HG02642 (cell line): ENCODE data around the gene CDR2.
"Not testable (repeated sequence)": the region's sequence is repeated elsewhere in the genome, so short reads cannot be mapped to it uniquely, and the experiment has no call there.

Source experiments
- ATAC-seq: cut with Tn5 transposase; IDR thresholded peaks from one replicate; pipeline ENCODE4 v1.9.1; 2021; ENCODE audit warnings: mild to moderate bottlenecking; ENCODE audit not compliant: unreplicated experiment, poor library complexity

CDR2 gene

DNA sequence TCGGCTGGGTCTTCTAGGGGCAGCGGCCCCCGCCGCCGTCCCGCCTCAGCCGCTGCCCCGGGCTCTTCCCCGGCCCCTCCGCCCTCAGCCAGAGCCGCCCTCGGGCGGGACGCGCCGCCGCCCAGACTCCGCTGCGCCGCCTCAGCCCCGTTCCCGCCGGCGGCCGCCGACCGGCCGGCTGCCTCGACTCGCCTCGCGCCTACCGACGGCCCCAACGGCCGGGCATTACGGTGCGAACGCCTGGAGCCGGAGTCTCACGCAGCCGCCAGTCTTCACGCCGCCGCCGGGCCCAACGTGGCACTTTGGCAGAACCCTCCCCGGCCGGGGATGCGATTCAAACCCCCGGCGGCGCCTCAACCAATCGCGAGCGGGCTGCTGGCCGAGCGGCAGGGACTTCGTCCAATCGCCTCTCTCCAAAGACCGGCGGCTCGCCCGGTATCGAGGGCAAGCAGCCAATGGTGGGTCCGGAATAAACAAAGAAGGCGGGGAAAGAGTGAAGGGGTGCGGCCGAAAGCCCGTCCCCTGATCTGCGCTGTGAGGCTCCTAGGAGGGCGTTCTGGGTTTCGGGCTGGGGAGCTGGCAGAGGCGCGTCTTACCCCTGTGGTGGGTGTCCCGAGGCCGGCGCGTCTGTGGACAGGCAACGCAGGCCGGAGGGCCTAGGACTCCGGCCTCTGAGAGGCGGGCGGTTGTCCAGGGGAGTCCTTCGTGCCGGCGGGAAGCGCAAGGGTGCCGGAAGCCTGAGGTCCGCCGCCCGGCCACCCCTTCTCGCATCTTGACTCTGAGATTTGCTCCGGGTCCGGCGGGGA is at the start of gene CDR2:
TSS of gene CDR2 (minus strand) at position 309 of the 806 bp plus-strand sequence. CDS start 310 bp downstream, outside the sequence.
- peak; percentile 90 for ATAC-seq

DNA sequence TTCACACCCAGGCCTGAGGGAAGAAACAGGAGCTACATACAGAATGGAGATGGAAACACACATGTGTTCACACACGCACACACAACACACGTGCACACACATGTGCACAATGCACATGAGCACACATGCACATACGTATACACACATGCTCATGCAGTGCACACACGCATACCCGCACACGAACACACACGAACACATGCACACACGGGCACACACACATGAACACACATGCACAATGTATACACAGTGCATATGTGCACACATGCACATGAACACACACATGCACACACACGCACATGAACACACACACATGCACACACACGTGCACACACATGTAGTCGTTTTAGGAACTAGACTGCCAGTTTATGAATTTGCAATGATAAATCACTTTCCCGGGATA is 49.3 kb upstream of the CDR2 start:
- no peak for ATAC-seq

- no peak for ATAC-seq
These were observed 46.7 kb upstream of the CDR2 start for GRCh38 chr16:22421136-22421535.

GRCh38 chr16:22420606-22421135 is 46.3 kb upstream of the CDR2 start:
- ATAC-seq, result no peak

DNA sequence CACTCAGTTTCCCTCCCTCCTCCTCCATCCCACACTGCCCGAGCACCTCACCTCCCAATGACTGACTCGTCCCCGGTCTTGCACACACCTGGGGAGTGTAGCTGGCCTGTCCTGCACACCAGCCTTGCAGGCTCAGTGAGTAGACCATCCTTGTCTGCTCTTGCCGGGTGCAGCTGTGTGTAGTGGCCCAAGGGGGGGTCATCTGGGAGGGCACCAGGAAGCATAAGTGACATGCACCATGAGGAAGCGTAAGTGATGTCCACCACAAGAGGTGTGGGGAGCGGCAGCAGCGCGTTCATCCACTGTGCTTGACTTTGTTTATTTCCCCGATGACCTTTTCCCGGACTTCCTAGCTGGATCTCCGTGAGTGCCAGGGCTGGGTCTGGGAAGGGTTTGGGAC is 45.5 kb upstream of the CDR2 start:
- no peak for ATAC-seq

- no peak for ATAC-seq
These were observed 44.4 kb upstream of the CDR2 start for GRCh38 chr16:22418826-22419225.

DNA sequence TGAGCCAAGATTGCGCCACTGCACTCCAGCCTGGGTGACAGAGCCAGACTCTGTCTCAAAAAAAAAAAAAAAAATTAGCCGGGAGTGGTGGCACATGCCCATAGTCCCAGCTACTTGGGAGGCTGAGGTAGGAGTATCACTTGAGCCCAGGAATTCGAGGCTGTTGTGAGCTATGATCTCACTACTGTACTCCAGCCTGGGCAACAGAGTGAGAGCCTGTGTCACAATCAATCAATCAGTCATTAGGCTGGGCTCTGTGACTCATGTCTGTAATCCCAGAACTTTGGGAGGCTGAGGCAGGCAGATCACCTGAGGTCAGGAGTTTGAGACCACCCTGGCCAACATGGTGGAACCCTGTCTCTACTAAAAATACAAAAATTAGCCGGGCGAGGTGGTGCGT is 43.4 kb upstream of the CDR2 start:
- not testable (repeated sequence) for ATAC-seq

DNA sequence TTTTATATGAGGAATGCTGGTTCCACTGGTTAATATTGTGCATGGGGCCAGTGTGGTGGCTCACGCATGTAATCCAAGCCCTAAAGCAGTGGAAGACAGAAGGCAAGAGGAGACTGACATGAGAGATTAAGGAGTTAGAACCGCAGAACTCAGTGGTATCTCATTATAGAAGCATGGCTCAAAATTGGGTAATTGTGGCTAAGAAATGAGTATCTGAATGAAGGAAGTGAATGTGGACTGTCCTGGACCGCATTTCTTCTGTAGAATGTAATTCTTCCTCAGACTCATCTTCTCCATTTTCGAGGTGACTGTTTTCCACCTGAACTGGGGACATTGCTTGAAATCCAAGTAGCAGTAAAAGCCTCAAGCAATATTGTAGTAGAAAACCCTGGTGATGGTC is 42.6 kb upstream of the CDR2 start:
- ATAC-seq, result no peak

DNA sequence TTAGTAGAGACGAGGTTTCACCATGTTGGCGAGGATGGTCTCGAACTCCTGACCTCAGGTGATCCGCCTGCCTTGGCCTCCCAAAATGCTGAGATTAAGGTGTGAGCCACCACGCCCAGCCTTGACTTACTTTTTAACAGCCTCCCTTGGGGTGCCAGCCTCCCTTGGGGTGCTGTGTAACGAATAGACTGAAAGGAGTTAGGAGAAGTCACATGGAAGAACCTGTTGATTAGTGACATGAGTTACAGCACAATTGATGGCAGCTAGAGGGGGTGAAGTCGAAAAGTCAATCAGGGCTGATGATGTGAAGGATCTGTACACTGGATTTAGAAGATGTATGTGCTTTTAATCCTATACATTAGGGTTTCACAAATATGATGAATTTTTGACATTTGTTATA is 39.4 kb upstream of the CDR2 start:
- ATAC-seq, result no peak

- ATAC-seq, result no peak
These were observed 33.1 kb upstream of the CDR2 start for GRCh38 chr16:22407486-22407885.

- ATAC-seq, result no peak
These were observed 27.8 kb upstream of the CDR2 start for GRCh38 chr16:22402191-22402590.

- no peak for ATAC-seq
These were observed 26.5 kb upstream of the CDR2 start for GRCh38 chr16:22400900-22401299.

GRCh38 chr16:22397931-22398330 is 23.5 kb upstream of the CDR2 start:
- no peak for ATAC-seq

GRCh38 chr16:22397464-22397863 is 23.0 kb upstream of the CDR2 start:
- ATAC-seq, result no peak

- ATAC-seq, result no peak
These were observed 21.5 kb upstream of the CDR2 start for GRCh38 chr16:22395960-22396359.

DNA sequence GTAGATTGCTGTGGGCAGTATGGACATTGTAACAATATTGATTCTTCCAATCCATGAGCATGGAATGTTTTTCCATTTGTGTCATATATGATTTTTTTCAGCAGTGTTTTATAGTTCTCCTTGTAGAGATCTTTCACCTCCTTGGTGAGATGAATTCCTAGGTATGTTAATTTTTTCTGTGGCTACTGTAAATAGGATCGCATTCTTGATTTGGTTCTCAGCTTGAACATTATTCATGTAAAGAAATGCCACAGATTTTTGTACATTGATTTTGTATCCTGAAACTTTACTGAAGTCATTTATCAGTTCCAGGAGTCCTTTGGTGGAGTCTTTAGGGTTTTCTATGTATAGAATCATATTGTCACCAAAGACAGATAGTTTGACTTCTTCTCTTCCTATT is 19.7 kb upstream of the CDR2 start:
- ATAC-seq, result no peak

DNA sequence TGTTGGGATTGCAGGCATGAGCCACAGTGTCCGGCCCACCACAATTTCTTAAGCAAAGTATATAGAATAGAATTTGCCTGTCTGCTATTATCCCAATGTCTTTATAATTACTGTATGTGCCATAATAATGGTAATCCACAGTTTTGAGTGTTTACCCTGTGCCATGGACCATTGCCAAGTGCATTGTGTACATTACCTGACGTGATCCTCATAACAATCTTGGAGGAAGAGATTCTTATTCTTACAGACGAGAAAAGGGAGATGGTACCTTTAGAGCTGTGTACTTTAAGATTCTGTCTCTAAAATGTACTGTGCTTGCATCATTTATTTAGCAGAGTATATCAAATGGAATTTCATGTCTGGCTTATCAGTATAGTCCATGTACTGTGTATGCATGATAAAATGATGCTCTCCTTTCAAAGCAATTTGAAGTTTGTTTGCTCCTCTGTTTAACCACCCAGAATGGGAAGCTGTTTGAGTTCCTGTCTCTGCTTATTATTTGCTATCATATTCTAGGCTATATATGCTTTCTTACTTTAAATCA is 13.8 kb upstream of the CDR2 start:
- ATAC-seq, result no peak

DNA sequence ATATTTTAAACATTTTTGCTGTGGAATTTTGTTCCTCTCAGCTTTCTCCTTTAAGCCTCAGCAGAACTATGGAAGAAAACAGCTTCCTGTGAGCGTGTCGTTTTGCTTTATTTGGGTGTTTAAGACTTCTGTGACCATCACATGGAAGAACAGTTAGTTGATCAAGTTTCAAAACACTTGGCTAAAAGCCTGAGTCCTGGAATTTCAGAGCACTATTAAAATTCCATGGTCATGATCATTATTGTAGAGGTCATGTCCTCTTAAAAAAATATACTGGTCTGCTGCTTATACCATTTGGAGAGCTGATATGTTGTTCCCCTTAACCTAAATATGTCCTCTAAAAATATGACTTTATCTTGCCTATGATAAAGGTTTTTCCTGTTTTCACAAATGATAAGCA is 12.6 kb upstream of the CDR2 start:
- ATAC-seq, result no peak

- ATAC-seq, result no peak
These were observed 10.8 kb upstream of the CDR2 start for GRCh38 chr16:22385196-22385595.

GRCh38 chr16:22383827-22384226 is 9.4 kb upstream of the CDR2 start:
- no peak for ATAC-seq

DNA sequence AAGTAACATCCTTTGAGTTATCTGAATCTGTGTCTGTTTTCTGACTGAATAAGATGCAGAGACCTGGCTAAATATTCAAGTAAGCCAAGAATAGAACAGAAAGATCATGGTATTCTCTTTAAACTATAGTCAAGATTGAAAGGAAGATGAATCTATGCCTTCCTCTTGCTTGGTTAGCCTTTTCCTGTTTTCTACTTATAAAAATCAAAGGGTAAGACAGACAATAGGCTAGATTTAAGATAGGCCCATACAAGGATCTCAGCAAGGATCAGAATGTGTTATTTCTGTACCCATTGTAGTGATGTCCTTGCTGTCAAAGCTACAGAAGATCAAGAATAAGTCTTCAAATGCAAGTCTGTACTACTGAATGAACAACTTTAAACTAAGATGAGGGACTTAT is 7.0 kb upstream of the CDR2 start:
- no peak for ATAC-seq

- ATAC-seq, result no peak
These were observed 6.1 kb upstream of the CDR2 start for GRCh38 chr16:22380529-22380928.
